Stimulated activated CD8-positive, alpha-beta memory T cell treated with anti-CD3 and anti-CD28 coated beads, Interleukin-4, amount 100 ng/mL, for 1 hour (primary cell): ENCODE measurements around the gene PMVK.
"Not testable (repeated sequence)": the region's sequence is repeated elsewhere in the genome, so short reads cannot be mapped to it uniquely, and the experiment has no call there.

Experiments
- DNase-seq, 2 donors: peaks; one replicate each; pipeline ENCODE4 v3.0.0-alpha.2; 2020; ENCODE audit warnings: low read depth in 2 of 2, low spot score in 1 of 2

PMVK gene

DNA sequence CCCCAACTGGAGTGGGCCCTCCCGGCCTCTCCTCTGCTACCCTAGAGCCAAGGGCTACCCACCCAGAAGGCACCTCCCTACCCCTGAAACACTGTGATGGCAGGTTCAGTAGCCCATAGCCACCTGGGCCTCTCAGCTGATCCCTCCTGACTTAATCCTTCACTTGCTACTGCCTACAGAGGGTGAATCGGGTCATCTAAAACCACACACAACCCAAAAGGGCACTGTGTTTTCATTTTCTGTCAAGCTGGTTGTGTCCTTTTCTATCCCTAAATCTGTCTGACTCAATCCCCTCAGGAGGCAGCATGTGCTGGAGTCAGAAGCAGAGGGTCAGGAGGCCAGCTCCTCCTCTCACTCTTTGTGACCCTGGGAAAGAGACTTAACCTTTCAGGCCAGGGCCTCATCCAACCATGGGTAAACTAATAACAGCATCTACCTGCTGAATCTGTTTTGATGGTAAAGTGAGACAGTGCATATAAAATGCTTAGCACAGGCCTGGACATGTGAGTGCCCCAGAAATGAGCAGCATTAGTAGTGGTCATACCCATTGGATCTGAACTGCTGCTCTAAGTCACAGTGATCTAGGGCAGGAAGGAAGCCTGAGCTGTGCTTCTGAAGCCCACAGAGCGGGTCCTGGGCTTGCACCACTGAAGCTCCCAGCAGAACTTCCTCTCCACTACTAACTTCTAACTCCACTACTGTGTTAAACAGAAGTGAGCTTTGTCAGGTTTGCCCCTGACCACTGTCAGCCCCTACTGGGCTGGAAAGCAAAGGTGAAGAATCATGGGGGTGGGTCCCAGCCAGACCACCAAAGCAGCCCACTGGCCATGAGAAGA, 11.0 kb downstream of the PMVK start:
- no peak for DNase-seq

- no peak for DNase-seq
These were observed 12.8 kb downstream of the PMVK start for GRCh38 chr1:154923695-154924094.

DNA sequence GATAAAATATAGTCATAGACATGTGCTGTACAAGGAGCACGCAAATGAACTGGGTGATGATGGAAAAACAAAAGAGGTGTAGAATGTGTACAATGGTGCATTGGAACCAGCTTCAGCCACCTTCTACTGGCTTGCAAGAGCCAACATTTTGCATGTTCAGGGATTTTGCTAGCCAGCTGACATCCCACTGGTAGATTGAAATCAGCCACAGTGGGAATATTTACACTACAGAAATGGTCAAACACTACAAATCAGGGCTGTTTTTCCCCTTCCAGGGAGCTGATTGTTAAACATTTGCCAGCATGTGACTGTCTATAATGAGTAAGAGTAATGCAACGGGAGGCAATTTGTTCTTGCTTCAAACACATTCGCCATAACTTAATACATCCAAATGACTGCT, 23.2 kb downstream of the PMVK start:
- no peak for DNase-seq

GRCh38 chr1:154912755-154913154, 23.8 kb downstream of the PMVK start:
- DNase-seq, result no peak

DNA sequence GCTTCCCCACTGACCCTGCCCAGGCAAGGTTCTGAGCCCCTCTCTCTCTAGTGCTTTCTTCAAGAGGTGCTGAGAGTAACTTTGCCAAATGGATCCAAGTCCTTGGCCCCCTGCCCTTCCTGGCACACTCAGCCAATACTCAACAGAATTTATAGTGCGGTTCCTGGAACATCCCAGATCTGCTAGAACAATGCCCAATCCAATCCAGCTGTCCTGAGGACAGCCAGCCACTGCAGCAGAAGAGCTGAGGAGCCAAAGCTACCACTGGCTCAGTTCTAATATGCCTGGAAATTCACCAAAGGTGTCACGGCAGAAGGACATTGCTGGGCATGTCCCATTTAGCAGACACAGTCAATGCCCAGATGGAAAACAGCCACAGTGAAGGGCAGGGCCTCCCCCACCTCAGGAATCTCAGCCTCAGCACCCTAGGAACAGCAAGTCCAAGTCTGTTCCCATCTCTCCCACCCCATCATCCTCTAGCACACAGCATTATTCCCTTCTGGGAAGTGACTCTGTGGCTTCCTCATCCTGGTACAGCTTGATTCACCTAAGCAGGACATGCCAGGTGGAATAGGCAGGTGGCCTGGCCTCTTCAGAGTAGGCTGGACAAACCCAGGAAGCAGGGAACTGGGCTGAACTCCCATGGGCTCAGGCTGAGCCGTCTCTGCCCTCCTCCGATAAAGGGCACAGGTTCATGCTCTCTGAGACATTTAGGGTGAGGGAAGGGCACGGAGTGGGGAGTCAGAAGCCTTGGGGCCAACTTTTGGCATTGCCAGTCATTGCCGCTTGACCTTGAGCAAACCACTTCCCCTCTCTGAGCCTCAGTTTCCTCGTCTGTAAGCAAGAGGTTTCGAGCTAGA, 24.6 kb downstream of the PMVK start:
- no peak for DNase-seq

GRCh38 chr1:154910851-154911250, 25.7 kb downstream of the PMVK start:
- no peak for DNase-seq

DNA sequence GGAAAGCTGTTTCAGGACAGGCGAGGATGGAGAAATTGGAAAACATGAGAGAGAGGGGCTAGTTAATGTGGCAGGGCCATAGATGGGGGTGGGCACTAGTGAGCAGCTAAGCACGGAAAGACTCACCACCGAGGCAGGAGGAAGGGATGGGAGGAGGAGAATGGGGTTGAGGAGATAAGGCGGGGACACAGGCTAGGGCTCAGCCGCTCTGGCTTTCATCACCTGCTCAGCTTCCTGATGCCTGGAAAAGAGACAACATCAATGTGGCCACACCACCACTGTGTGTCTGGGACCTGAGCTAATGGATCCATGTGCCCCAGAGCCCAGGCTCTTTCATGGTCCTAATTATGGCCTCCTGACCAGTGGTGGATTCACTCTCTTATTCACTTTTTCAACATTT, 27.6 kb downstream of the PMVK start:
- no peak for DNase-seq

- not testable (repeated sequence) for DNase-seq
These were observed 28.4 kb downstream of the PMVK start for GRCh38 chr1:154908129-154908528.

GRCh38 chr1:154906621-154907081, 29.9 kb downstream of the PMVK start:
- no peak for DNase-seq

- no peak for DNase-seq
These were observed 33.5 kb downstream of the PMVK start for GRCh38 chr1:154902938-154903566.

- no peak for DNase-seq
These were observed 34.9 kb downstream of the PMVK start for GRCh38 chr1:154901591-154901990.

GRCh38 chr1:154899041-154899440, 37.5 kb downstream of the PMVK start:
- no peak for DNase-seq

- DNase-seq, result no peak
These were observed 39.7 kb downstream of the PMVK start for GRCh38 chr1:154896771-154897286.

DNA sequence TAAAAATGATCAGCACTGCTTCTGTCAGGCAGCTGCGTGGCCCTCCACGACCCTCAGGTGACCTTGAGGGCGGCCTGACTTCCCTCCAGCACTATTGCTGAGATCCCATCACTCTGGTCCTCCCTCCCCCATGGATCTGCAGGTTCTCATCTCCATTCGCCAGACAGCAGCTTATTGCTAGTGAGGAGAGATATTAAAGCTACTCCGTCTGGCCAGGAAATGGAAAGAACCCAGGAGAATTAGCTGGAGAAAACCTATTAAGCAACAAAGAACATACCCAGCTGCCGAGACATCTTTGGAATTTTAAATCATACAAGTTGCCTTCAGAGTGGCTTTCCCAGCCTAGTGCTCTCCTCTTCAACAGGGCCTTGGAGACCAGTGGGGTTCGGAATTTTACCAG, 40.7 kb downstream of the PMVK start:
- DNase-seq, result no peak

- no peak for DNase-seq
These were observed 45.1 kb downstream of the PMVK start for GRCh38 chr1:154891452-154891851.

DNA sequence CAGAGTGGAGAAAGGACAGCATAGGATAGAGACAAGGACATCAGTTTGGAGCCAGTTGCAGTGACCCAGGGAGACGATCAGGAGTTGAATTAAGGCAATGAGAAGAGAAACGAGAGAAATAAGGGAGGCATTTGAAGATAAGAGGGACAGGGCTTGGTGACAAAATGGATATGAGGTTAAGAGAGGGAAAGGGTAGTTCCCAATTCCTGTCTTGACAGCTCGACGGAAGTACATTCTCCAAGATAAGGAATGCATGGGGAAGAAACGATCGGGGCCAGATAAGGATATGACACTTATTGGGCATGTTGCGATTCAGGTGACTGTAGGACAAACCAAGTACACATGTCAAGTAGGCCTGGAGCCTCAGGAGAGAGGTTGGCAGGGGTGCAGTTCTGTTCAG, 47.8 kb downstream of the PMVK start:
- no peak for DNase-seq

DNA sequence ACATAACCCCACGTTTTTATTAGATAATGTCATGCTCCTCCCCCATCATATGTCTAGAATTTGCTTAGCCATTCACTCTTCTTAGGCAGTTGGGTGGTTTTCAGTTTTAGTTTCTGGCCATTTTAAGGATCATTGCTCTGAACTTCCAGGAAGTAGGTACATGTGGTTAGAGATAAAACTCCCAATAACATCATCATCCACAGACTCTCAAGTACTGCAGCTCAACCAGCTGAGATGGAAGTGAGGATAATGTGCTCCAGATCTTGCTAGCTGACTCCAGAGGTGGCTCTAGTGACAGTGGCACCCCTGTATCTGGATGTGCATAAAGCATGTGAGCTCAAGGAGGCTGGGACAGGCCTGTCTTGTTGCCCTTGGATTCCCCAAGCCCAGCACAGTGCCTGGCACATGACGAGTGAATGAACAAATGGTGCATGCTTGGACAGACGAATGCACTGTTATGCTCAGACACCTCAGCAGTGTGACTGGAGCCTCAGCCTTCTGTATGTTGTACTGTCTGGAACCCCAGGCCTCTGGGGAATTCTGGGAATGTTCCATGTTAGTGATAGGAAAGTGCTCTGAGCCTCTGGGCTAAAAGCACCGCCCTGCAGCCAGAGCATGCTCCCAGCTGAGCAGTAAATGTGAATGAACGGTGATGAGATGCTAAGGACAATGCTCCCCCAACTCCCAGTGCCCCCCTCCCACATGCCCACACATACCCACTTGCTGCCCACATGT, 50.1 kb downstream of the PMVK start:
- no peak for DNase-seq

GRCh38 chr1:154884869-154885701, 51.4 kb downstream of the PMVK start:
- DNase-seq, result no peak

GRCh38 chr1:154883919-154884868, 52.3 kb downstream of the PMVK start:
- DNase-seq, result no peak
